Measurements from ENCODE around the gene YAF2.

Gene YAF2

GRCh38 chr12:42124764-42125387, 113.2 kb downstream of the YAF2 start:
- DNase-seq (ENCODE audit: low spot score) = no peak
- Histone ChIP-seq H3K4me3 (no peak overlapping the region), H3K27ac (no peak overlapping the region)
- TF ChIP-seq CTCF (IDR thresholded peaks at IDR 0.05) = no peak

GRCh38 chr12:42119085-42119633, 118.9 kb downstream of the YAF2 start:
- no peak for DNase-seq (ENCODE audit: low spot score)
- Histone ChIP-seq H3K4me3 (no peak overlapping the region), H3K27ac (no peak overlapping the region)
- no peak for TF ChIP-seq CTCF (IDR thresholded peaks at IDR 0.05)

GRCh38 chr12:42118136-42118879, 119.7 kb downstream of the YAF2 start:
- no peak for DNase-seq (ENCODE audit: low spot score)
- Histone ChIP-seq H3K27ac (no peak overlapping the region), H3K4me3 (no peak overlapping the region)
- no peak for TF ChIP-seq CTCF (IDR thresholded peaks at IDR 0.05)

GRCh38 chr12:42109031-42109430, 129.0 kb downstream of the YAF2 start:
- no peak overlapping the region for H3K27ac ChIP-seq
- no peak overlapping the region for H3K4me3 ChIP-seq
- no peak for DNase-seq (ENCODE audit: low spot score)
- TF ChIP-seq CTCF (IDR thresholded peaks at IDR 0.05) = no peak
